Measurements from ENCODE around the gene CEP170B.
"Not testable (repeated sequence)": the region's sequence is repeated elsewhere in the genome, so short reads cannot be mapped to it uniquely, and the experiment has no call there.

Gene CEP170B

DNA sequence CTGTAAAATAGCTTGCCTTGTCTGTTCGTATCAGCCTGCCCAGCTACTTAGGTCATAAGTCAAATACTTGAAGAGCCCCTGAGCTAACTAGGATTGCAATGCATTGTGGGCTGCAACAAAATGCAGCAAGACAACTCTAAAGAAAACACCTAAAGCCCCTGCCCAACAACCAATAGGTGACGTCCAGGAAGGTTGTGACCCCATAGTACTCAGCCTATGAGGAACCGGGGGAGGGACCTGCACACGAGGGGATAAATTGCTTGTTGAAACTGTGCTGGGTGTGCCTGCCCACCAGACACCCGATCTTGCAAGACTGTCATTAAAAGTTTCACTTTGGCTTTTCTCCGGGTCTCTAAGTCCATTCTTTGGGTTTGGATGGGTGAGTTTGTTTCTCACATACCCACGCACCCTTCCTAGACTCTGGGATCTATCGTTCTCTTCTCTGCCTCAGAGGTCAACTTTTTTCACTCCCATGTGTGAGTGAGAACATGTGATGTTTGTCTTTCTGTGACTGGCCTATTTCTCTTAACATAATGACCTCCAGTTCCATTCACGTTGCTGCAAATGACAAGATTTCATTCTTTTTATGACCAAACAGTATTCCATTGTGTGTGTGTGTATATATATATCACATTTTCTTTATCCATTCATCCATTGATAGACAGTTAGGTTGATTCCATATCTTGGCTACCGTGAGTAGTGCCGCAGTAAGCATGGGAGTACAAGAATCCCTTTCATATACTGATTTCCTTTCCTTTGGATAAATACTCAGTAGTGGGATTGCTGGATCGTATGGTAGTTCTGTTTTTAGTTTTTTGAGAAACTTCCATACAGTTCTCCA is 54.3 kb downstream of the CEP170B start:
- not testable (repeated sequence) for DNase-seq

DNA sequence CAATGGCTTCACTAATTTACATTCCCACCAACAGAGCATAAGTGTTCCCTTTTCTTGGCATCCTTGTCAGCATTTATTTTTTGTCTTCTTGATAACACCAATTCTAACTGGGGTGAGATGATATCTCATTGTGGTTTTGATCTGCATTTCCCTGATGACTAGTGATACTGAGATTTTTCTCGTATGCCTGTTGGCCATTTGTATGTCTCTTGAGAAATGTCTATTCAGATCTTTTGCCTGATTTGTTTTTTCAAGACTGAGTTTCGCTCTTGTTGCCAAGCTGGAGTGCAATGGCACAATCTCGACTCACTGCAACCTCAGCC is 54.9 kb downstream of the CEP170B start:
- no peak for DNase-seq

DNA sequence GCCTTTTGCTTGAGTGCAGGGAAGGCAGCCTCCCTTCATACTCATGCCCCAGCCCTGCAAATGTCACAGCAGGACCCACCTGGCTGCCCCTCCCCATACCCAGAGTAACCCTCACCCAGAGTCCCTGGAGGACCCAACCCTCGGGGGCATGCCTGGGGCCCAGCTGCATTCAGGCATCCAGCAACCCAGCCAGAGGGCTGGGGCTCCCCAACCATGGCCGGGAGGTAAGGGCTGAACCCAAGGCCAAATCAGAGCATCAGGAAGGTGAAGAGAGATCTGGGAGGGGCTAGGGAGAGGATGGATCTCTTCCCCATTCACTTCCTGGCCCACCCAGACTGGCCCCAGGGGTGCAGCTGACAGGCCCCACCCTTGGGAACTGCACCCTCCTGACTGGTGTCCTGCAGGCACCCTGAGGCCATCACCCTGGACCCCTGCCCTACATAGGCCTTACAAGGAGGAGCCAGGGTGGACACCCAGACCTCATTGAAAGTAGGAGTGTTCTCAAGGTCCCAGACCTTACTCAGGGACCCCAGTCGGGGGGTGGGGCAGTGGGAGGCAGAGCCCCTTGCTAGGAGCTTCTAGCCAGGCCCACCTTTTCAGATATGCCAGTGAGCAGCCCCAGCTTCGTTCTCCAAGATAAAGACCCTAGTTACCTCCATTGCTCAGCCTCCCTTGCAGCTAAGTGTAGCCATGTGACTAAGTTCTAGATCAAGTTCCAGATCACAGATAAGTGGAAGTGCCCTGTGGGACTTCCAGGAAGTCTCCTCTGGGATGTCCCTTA is 58.8 kb downstream of the CEP170B start:
- DNase-seq, result no peak

DNA sequence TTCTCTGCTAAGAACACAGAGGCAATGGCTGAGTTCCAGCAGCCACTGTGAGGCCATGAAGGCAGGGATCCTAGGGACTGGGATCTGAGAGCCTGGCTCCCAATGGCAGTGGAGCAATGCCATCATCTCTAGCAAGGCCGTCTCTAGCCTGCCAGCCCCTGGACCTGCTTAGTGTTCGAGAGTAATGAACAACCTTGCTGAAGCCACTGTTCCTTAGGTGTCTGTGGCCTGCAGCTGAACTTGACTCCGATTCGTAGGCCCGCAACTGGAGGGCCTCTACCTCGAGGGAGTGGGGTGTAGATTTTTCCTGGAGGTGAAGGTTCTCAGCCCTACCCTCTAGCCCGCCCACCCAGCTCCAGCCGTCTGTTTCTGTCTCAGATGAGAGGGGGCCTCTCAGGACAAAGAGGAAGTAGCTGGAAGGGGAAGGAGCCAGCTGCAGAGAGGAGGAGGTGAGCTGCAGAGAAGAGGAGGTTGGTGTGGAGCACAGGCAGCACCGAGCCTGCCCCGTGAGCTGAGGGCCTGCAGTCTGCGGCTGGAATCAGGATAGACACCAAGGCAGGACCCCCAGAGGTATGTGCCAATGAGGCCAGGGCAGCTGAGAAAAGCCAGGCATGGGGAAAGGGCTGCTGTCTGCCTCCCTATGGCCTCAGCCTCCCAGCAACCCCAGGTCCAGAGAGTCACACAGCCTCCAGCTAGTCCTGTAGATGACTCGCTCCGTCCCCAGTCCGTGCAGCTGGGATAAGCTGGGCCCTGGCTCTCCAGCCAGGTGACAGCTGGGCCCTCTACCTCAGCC is 59.5 kb downstream of the CEP170B start, which contains the start of gene PLD4:
PLD4 (plus strand) TSS at position 459 of the 793 bp plus-strand sequence. CDS start 2,262 bp downstream, outside the sequence.
- DNase-seq, result peak in 1 of 2 donors; percentile 33

DNA sequence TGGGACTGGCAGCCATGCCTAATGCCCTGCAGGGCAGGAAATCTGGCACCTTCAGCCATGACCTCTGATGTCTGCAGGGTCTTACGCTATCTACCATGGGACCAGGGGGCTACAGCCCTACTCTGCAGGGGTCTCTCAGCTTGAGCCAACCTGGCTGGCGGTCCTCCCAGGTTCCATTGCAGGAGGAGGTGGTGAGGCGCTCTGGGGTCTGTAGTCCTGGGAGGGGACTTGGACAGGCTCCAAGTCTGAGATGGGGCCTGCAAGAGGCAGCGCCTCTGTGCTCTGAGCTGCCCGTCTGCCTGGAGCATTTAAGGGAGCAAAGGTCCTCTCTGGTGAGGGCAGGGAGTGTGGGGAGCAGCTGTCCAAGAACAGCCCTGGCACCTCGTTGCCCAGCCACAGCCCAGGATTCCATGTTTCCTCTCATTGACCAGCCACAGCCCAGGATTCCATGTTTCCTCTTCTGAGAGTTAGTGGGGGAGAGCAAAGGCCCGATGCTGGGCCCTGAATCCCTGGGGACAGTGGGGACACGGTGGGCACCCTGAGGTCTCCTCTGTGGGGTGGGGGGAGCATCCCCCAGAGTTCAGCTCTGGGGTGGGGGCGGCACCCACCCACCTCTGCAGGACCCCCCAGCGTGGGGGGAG is 60.3 kb downstream of the CEP170B start:
- DNase-seq, result no peak

DNA sequence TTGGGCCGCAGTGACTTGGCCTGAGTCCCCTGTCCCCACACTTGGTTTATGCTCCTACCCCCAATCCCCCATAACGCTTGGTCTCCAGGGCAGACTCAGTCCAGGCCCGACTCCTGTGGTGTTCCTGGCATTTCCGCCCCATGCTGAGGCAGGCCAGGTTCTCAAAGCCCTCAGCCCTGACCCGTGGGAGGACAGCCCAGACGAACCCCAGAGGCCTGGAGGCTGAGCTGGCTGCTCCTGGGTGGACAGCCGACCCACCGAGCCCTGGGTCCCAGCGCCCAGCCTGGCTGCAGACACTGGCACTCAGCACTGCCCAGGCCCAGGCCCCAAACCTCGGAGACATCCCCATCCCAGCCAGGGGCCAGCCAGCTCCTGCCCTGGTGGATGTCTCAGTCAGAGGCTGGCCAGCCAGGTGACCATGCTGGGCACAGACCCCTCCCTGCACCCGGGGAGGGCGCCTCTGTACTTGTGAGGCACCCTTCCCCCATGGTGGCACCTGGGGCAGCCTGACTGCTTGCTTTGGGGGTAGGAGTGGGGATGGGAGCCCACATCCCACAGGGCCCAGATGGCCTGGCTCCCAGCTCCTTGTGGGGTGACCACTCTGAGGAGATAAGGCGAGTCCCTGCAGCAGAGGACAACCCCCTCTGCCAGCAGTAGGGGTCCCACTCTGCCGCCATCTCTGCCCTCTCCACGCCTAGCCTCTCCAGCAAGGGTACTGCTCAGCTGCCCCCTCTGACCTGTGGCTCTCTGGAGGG is 61.0 kb downstream of the CEP170B start:
- no peak for DNase-seq

DNA sequence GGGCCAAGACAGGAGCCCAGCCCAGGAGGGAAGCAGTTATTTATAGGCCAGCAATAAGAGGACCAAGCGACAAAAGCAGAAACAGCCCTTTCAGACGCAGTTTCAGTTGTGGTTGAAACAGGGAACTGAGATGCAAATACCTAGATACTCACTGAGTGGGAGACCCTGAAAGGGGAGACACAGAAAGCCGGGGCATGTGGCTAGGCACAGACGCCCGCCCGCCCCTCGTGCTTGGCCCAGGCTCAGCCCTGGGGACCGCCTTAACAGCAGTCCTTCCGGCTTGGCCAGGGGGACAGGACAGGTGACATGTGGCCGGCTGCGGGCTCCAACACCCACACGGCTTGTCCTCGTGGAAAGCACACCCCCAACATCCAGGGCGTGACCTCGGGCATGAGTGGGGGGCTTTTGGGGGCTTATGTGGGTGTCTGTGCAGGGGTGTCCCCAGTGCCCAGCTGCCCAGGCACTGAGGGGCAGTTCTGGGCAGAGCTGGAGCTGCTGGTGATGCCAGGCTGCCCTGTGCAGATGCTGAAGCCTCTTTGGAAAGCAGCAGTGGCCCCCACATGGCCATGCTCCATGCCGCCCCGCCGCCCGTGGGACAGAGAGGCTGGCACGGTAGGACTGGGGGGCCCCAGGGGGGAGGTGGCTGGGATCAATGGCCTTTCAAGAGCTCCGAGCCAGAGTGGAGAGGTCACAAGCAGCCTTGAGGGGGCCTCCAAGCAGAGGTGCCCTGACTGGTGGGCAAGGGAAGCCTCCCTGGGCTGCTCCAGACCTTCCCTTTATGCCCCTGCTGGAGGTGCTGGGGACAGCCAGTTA is 61.8 kb downstream of the CEP170B start:
- DNase-seq, result peak in 1 of 2 donors; percentile 54

DNA sequence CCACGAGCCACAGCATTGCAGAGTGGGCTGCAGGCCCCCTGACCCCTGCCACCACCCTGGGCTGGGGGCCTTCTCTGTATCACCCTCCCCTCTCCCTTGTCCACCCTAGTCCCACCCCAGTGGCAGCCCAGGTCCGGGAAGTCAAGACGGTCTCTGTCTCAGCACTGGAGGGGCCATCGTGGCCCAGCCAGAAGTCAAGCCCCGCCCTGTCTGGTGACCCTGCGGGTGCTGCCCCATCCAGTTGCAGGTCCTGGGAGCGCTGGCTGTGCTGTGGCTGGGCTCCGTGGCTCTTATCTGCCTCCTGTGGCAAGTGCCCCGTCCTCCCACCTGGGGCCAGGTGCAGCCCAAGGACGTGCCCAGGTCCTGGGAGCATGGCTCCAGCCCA is 62.4 kb downstream of the CEP170B start:
- no peak for DNase-seq

DNA sequence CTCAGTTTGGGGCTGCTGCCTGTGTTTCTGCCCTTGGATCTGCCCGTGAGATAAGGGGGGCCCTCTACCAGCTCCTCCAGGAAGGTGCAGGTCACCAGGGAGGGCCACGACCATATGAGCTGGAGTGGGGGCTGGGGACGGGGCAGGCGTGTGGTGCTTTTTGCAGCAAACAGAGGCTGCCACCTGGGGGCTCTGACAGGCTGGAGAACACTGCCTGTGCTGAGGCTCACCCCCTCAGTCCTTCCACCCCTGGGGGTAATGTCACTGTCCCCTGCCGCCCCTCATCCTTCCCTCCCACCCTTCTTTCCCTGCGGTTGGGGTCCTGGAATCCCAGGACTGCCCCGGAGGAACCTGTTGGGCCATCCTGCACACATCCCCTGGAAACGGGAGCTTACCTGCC is 62.8 kb downstream of the CEP170B start:
- no peak for DNase-seq

DNA sequence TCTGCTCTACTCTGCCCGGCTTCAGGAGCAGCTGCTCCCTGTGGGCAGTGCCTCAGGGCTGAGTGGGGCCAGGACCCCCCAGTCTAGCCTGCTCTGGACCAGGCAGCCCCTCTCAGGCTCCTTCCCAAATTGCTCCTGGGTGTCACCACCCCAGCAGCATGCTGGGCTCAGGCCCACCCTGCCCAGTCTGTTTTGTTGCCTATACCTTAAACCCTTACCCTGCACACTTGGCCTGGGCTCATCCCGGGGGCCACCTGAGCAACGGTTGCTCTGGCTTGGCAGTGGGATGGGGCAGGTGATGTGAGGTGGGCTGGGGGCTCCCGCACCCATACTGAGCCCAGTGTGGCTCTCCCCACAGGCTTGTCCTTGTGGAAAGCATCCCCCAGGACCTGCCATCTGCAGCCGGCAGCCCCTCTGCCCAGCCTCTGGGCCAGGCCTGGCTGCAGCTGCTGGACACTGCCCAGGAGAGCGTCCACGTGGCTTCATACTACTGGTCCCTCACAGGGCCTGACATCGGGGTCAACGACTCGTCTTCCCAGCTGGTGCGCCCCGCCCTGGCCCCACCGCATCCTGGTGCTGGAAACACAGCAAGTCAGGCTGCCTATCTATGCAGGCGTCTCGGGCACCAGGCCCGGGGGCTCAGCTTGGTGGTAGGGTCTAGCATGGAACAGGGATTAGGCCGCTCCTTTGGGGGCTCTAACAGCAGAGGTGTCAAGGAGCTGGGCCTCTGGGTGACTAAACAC is 63.5 kb downstream of the CEP170B start:
- no peak for DNase-seq

DNA sequence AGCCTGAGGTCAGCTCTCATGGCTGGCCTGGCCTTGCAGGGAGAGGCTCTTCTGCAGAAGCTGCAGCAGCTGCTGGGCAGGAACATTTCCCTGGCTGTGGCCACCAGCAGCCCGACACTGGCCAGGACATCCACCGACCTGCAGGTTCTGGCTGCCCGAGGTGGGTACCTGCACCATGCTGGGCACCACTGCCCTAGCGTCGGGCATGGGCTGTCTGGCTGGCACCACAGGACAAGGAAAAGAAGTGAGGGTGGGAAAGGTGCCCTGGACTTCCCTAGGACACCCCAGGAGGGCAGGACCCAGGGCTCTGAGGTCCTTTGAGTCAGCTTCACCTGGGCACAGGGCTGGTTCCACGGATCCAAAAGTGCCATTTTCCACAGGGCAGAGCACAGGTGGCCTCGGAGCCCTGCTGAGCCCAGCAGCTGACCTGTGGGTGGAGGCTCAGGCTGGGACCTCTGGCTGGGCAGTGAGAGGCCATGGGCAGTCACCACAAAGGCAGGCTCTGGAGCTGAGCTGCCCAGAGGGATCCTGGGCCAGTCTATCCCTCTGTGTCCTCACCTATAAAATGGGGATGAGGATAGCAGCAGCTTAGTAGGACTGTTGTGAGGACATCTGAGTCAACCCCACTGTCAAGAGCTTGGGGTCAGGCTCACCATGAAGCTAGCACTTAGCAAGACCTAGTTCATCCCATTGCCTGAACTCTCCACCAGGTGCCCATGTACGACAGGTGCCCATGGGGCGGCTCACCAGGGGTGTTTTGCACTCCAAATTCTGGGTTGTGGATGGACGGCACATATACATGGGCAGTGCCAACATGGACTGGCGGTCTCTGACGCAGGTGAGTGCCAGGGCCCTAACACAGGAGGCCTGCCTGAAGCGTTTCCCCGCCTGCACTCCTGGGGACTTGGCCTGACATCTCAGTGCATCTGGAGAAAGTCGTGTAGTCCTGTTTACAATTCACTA is 64.5 kb downstream of the CEP170B start:
- DNase-seq, result no peak

DNA sequence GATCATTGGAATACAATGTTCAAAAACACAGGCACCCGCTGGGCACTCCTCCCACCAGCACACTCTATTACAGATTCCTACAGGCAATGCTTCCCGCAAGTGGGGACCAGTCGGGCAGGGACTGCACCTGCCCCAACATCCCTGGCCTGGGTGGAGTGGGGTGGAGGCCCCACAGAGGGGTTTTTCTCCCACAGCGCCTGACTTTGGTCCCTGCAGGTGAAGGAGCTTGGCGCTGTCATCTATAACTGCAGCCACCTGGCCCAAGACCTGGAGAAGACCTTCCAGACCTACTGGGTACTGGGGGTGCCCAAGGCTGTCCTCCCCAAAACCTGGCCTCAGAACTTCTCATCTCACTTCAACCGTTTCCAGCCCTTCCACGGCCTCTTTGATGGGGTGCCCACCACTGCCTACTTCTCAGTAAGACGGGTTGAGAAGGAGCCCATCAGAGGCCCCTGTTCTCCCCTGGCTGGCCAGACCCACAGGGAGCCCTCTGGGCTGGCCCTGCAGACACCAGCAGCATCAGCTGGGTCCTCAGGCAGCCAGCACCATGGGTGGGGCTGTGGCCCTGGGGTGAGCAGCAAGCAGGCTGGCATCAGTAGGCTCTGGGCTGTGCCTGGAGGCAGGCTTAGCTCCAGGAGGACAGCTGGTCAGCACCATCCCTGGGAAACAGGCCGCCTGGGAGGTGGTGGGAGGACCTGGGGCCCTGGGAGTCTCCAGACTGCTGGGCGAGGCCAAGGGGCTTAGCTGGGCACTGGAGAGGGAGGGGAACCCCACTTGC is 65.6 kb downstream of the CEP170B start:
- DNase-seq, result no peak

DNA sequence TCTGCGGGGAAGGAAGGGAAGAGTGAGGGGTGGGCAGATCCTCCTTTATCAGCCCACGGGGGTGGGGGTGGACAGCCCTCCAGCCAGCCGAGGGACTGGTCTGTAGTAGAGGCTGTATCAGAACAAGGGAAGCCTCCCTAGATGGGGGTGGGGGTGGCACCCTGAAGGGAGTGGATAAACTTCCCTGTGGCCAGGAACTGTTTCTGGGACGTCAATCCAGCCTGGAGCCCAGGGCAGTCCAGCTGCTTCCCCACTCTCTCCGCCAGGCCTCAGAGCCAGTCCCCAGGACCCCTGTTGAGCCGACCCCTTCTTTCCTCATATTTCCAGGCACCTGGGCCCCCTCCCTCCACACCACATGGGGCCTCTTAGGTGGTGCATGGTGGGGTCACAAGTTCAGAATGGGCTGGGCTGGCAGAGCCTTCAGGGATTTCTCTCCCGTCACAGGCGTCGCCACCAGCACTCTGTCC is 66.3 kb downstream of the CEP170B start:
- DNase-seq, result no peak

DNA sequence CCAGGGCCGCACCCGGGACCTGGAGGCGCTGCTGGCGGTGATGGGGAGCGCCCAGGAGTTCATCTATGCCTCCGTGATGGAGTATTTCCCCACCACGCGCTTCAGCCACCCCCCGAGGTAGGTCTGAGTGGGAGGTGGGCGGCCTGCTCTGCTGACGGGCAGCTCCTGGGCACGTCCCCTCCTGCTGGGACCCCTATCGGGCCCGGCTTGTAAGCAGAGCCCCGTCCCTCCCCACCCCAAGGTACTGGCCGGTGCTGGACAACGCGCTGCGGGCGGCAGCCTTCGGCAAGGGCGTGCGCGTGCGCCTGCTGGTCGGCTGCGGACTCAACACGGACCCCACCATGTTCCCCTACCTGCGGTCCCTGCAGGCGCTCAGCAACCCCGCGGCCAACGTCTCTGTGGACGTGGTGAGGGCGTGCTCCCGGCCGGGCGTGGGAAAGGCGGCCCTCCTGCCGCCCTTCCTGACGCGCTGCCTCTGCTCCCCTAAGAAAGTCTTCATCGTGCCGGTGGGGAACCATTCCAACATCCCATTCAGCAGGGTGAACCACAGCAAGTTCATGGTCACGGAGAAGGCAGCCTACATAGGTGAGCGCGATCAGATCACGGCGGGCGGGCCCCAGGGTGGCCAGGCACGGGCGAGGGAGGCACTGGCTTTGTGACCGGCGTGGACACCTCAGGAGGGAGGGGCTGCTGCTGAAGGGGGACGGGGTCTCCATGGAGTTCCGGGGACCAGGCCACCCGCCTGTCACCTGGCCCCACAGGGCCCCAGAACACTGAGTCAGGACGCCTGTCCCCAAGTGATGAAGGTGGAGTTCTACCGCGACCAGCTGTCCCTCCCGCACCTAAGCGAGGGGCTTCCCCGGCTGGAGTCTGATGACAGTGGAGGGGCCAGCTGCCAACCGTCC is 67.0 kb downstream of the CEP170B start:
- DNase-seq, result no peak

DNA sequence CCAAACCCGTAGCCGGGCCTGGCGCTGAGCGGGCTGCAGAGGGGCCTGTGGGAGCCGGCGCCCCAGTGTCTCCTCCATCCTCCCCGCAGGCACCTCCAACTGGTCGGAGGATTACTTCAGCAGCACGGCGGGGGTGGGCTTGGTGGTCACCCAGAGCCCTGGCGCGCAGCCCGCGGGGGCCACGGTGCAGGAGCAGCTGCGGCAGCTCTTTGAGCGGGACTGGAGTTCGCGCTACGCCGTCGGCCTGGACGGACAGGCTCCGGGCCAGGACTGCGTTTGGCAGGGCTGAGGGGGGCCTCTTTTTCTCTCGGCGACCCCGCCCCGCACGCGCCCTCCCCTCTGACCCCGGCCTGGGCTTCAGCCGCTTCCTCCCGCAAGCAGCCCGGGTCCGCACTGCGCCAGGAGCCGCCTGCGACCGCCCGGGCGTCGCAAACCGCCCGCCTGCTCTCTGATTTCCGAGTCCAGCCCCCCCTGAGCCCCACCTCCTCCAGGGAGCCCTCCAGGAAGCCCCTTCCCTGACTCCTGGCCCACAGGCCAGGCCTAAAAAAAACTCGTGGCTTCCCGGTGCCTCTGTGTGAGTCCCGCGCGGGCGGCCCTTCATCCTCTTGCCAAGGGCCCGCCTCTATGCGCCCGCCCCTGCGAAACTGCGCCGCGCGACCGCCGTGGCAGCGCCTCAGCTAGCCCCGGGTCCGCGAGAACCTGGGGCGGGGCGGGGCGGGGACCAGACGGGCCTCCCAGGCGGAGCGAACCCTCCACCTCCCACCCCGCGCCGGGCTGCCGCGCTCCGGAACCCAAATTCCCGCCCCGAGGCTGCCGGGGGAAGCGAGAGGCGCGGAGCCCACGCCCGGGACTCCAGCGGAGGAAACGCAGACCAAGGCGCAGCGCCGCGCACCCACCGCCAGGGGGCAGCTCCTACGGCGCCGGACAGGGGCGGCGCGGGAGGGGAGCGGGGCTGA is 67.9 kb downstream of the CEP170B start:
- DNase-seq, result peak; percentile 81 to 86
